Fibroblast of the aortic adventitia (primary cell): Measurements from ENCODE around the gene FOXO6. TPM values are rescaled to one million over a fixed set of nuclear protein-coding genes. Genes with fewer than 3 reads are reported as not detected.
A peak's percentile ranks its signal among the peaks of the same experiment; 100 is the strongest.

Experiments
- DNase-seq: peaks from one replicate; pipeline ENCODE4 v3.0.0-alpha.2; 2010; ENCODE audit warnings: low read depth
- H3K4me3 ChIP-seq: 2 replicates; pipeline ENCODE4 v1.5.1; 2011; ENCODE audit warnings: low read depth, mild to moderate bottlenecking, control low read depth, low read length, moderate library complexity
- CTCF ChIP-seq: IDR thresholded peaks from 2 replicates; pipeline ENCODE4 v1.5.1; 2011; ENCODE audit warnings: mild to moderate bottlenecking, low read length, control low read depth, inconsistent platforms; ENCODE audit not compliant: insufficient read depth
- total RNA-seq: library from RNA; depleted of rRNA; stranded (reverse); fragments of >200 nt; gene quantifications from 2 replicates; pipeline ENCODE4 v1.2.3, GENCODE V29; 2012; ENCODE audit warnings: low replicate concordance

FOXO6 gene
- total RNA-seq, 1 donor = not detected

GRCh38 chr1:41416552-41417334 is 55.5 kb downstream of the FOXO6 start:
- peak; percentile 92 for TF ChIP-seq CTCF
- peak; percentile 76 for DNase-seq
- H3K4me3 ChIP-seq = no peak overlapping the region

GRCh38 chr1:41417335-41417682 is 56.1 kb downstream of the FOXO6 start:
- no peak overlapping the region for H3K4me3 ChIP-seq
- TF ChIP-seq CTCF = no peak
- no peak for DNase-seq

GRCh38 chr1:41417746-41418145 is 56.5 kb downstream of the FOXO6 start:
- TF ChIP-seq CTCF = no peak
- DNase-seq = no peak

GRCh38 chr1:41418857-41419583 is 57.8 kb downstream of the FOXO6 start:
- DNase-seq = peak; percentile 85
- no peak overlapping the region for H3K4me3 ChIP-seq
- TF ChIP-seq CTCF = peak; percentile 35

More at GRCh38 chr1:41417746-41418145, 56.5 kb downstream of the FOXO6 start:
- no peak overlapping the region for H3K4me3 ChIP-seq

- TF ChIP-seq CTCF = no peak
- no peak overlapping the region for H3K4me3 ChIP-seq
- DNase-seq = no peak
Measured at GRCh38 chr1:41419584-41420295, 58.5 kb downstream of the FOXO6 start.

GRCh38 chr1:41420351-41420750 is 59.1 kb downstream of the FOXO6 start:
- DNase-seq = no peak
- no peak overlapping the region for H3K4me3 ChIP-seq
- TF ChIP-seq CTCF = no peak
